ENCODE data around the gene ZBTB17. TPM values are rescaled to one million over a fixed set of nuclear protein-coding genes. Genes with fewer than 3 reads are reported as not detected.

The ZBTB17 gene
- total RNA-seq, 1 donor from 2014 or later: 19.5 TPM

- no peak overlapping the region for H3K27ac Mint-ChIP-seq
- no peak overlapping the region for H3K9ac ChIP-seq
Measured at GRCh38 chr1:15932612-15933011, 43.3 kb downstream of the ZBTB17 start.

DNA sequence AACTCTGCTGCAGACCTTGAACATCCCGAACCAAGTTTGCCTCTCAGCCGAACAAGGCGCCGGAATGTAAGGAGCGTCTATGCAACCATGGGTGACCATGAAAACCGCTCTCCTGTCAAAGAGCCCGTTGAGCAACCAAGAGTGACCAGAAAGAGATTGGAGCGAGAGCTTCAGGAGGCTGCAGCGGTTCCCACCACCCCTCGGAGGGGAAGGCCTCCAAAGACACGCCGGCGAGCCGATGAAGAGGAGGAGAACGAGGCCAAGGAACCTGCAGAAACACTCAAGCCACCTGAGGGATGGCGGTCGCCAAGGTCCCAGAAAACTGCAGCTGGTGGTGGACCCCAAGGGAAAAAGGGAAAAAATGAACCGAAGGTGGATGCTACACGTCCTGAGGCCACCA, 44.0 kb downstream of the ZBTB17 start:
- TF ChIP-seq EZH2phosphoT487 (IDR thresholded peaks at IDR 0.05): no peak
- TF ChIP-seq EZH2 (IDR thresholded peaks at IDR 0.05): no peak
- TF ChIP-seq CTCF (IDR thresholded peaks at IDR 0.05): no peak
- peaks cover 9% of the 10 kb centered on the region for H4K20me1 ChIP-seq (ENCODE audit: low read depth)
- no peaks in the 10 kb centered on the region for H3K79me2 ChIP-seq (ENCODE audit: low read depth)
- DNase-seq (ENCODE audit: low spot score): no peak
- H3K9ac ChIP-seq: no peak overlapping the region
- H3K4me3 ChIP-seq: no peak overlapping the region
- H3K27me3 ChIP-seq: no peaks in the 10 kb centered on the region
- H3K36me3 Mint-ChIP-seq: peaks cover 71% of the 10 kb centered on the region
- no peaks in the 10 kb centered on the region for H3K9me3 ChIP-seq (ENCODE audit: low read depth)
- peaks cover 4% of the 10 kb centered on the region for H3K4me1 Mint-ChIP-seq
- H3K4me2 ChIP-seq: no peak overlapping the region
- H3F3A ChIP-seq (ENCODE audit: low read depth): peaks cover 7% of the 10 kb centered on the region
- H3K4me3 Mint-ChIP-seq: no peak overlapping the region
- no peak overlapping the region for H2AFZ ChIP-seq (replicated peaks)
- H3K27ac ChIP-seq: no peak overlapping the region
- peaks cover 16% of the 10 kb centered on the region for H3K36me3 ChIP-seq
- H3K4me1 ChIP-seq: no peaks in the 10 kb centered on the region
- H3K9me3 Mint-ChIP-seq: no peaks in the 10 kb centered on the region
- H3K27ac Mint-ChIP-seq: peak overlapping the region; percentile 58
- H3K27me3 Mint-ChIP-seq (ENCODE audit: insufficient read depth, low read depth): peaks cover 9% of the 10 kb centered on the region

More at GRCh38 chr1:15932612-15933011, 43.3 kb downstream of the ZBTB17 start:
- Histone ChIP-seq H3K79me2 (ENCODE audit: low read depth) (no peaks in the 10 kb centered on the region), H3K4me1 (no peaks in the 10 kb centered on the region), H3K4me3 (no peak overlapping the region), H4K20me1 (ENCODE audit: low read depth) (peaks cover 9% of the 10 kb centered on the region), H3F3A (ENCODE audit: low read depth) (peaks cover 10% of the 10 kb centered on the region), H3K27ac (no peak overlapping the region), H2AFZ (replicated peaks) (no peak overlapping the region), H3K9me3 (ENCODE audit: low read depth) (no peaks in the 10 kb centered on the region), H3K4me2 (no peak overlapping the region), H3K27me3 (no peaks in the 10 kb centered on the region), H3K36me3 (peaks cover 15% of the 10 kb centered on the region)
- TF ChIP-seq EZH2 (IDR thresholded peaks at IDR 0.05): no peak
- TF ChIP-seq CTCF (IDR thresholded peaks at IDR 0.05): no peak
- no peak for TF ChIP-seq EZH2phosphoT487 (IDR thresholded peaks at IDR 0.05)
- no peaks in the 10 kb centered on the region for H3K9me3 Mint-ChIP-seq
- H3K4me1 Mint-ChIP-seq: peaks cover 4% of the 10 kb centered on the region
- H3K27me3 Mint-ChIP-seq (ENCODE audit: insufficient read depth, low read depth): peaks cover 13% of the 10 kb centered on the region
- no peak for DNase-seq (ENCODE audit: low spot score)
- H3K4me3 Mint-ChIP-seq: no peak overlapping the region
- H3K36me3 Mint-ChIP-seq: peaks cover 75% of the 10 kb centered on the region

GRCh38 chr1:15931401-15931800, 44.5 kb downstream of the ZBTB17 start:
- H3K36me3 Mint-ChIP-seq: peaks cover 69% of the 10 kb centered on the region
- H3K9me3 ChIP-seq (ENCODE audit: low read depth): no peaks in the 10 kb centered on the region

More at GRCh38 chr1:15931401-15931800, 44.5 kb downstream of the ZBTB17 start:
- Histone ChIP-seq H3K9ac (no peak overlapping the region), H2AFZ (replicated peaks) (no peak overlapping the region), H3K36me3 (peaks cover 16% of the 10 kb centered on the region), H3K27ac (no peak overlapping the region), H3K4me1 (no peaks in the 10 kb centered on the region), H4K20me1 (ENCODE audit: low read depth) (peaks cover 9% of the 10 kb centered on the region), H3K4me2 (no peak overlapping the region), H3K79me2 (ENCODE audit: low read depth) (no peaks in the 10 kb centered on the region), H3F3A (ENCODE audit: low read depth) (peaks cover 7% of the 10 kb centered on the region), H3K27me3 (no peaks in the 10 kb centered on the region), H3K4me3 (no peak overlapping the region)
- H3K4me3 Mint-ChIP-seq: no peak overlapping the region
- no peak overlapping the region for H3K27ac Mint-ChIP-seq
- H3K9me3 Mint-ChIP-seq: no peaks in the 10 kb centered on the region
- no peak for DNase-seq (ENCODE audit: low spot score)
- H3K4me1 Mint-ChIP-seq: peaks cover 4% of the 10 kb centered on the region
- H3K27me3 Mint-ChIP-seq (ENCODE audit: insufficient read depth, low read depth): peaks cover 6% of the 10 kb centered on the region
- no peak for TF ChIP-seq EZH2phosphoT487 (IDR thresholded peaks at IDR 0.05)
- no peak for TF ChIP-seq EZH2 (IDR thresholded peaks at IDR 0.05)
- no peak for TF ChIP-seq CTCF (IDR thresholded peaks at IDR 0.05)

All from neural progenitor cell (in vitro differentiated cells).